ENCODE measurements around the gene ETS1.

GRCh38 chr11:128432926-128433325 lies 154.4 kb downstream of the ETS1 start:
- TF ChIP-seq CTCF (IDR thresholded peaks at IDR 0.05) (no peak), POLR2A (IDR thresholded peaks at IDR 0.05) (no peak)

Data from adrenal gland (tissue), 5 donors.